ENCODE measurements around the gene BCAS3. TPM values are rescaled to one million over a fixed set of nuclear protein-coding genes. Genes with fewer than 3 reads are reported as not detected.

Gene BCAS3
- total and polyA plus RNA-seq, 4 donors: 11.6 to 47.6 (median 27.4) TPM

- intact Hi-C loops (cut with DNase I): no loop called here
- Histone ChIP-seq H3K4me1 (ENCODE audit: control insufficient read depth in 1 of 2, insufficient read depth in 2 of 2, low read length in 2 of 2) (no peaks in the 10 kb centered on the region), H3K36me3 (ENCODE audit: control insufficient read depth in 1 of 2, insufficient read depth in 2 of 2, low read length in 1 of 2) (no peaks in the 10 kb centered on the region), H3K27ac (ENCODE audit: low read depth in 1 of 2, low read length in 2 of 2) (peak overlapping the region in 1 of 2 donors; percentile 4), H3K27me3 (ENCODE audit: control insufficient read depth in 1 of 2, insufficient read depth in 2 of 2, low read length in 1 of 2) (no peaks in the 10 kb centered on the region), H3K9me3 (ENCODE audit: control insufficient read depth, low read length) (no peaks in the 10 kb centered on the region), H3K4me3 (ENCODE audit: low read length in 2 of 2) (peak overlapping the region; percentile 29 to 60)
- DNase-seq (no peak), ATAC-seq (ENCODE audit: low FRiP score) (no peak)
- WGBS, 2 donors: 5 to 6% methylated on average over 6 of the region's 6 CpGs
Observed at GRCh38 chr17:60678118-60678444, 430 bp downstream of the BCAS3 start.

GRCh38 chr17:60679287-60679686, 1.6 kb downstream of the BCAS3 start:
- no peak overlapping the region for H3K27ac ChIP-seq (ENCODE audit: low read depth in 1 of 2, low read length in 2 of 2)
- ATAC-seq (ENCODE audit: low FRiP score) (no peak), DNase-seq (no peak)
- intact Hi-C loops (cut with DNase I): no loop called here
- H3K4me3 ChIP-seq (ENCODE audit: low read length in 2 of 2): no peak overlapping the region
- H3K36me3 ChIP-seq (ENCODE audit: control insufficient read depth in 1 of 2, insufficient read depth in 2 of 2, low read length in 1 of 2): no peaks in the 10 kb centered on the region
- no peaks in the 10 kb centered on the region for H3K9me3 ChIP-seq (ENCODE audit: control insufficient read depth, low read length)
- WGBS, 2 donors: 77 to 85% methylated on average over 4 of the region's 4 CpGs
- no peaks in the 10 kb centered on the region for H3K27me3 ChIP-seq (ENCODE audit: control insufficient read depth in 1 of 2, insufficient read depth in 2 of 2, low read length in 1 of 2)
- no peaks in the 10 kb centered on the region for H3K4me1 ChIP-seq (ENCODE audit: control insufficient read depth in 1 of 2, insufficient read depth in 2 of 2, low read length in 2 of 2)

- Histone ChIP-seq H3K4me3 (ENCODE audit: low read length in 2 of 2) (no peak overlapping the region), H3K4me1 (ENCODE audit: control insufficient read depth in 1 of 2, insufficient read depth in 2 of 2, low read length in 2 of 2) (no peaks in the 10 kb centered on the region), H3K9me3 (ENCODE audit: control insufficient read depth, low read length) (no peaks in the 10 kb centered on the region), H3K27ac (ENCODE audit: low read depth in 1 of 2, low read length in 2 of 2) (no peak overlapping the region), H3K27me3 (ENCODE audit: control insufficient read depth in 1 of 2, insufficient read depth in 2 of 2, low read length in 1 of 2) (no peaks in the 10 kb centered on the region), H3K36me3 (ENCODE audit: control insufficient read depth in 1 of 2, insufficient read depth in 2 of 2, low read length in 1 of 2) (peaks cover 0 to 5% of the 10 kb centered on the region in 2 donors)
- intact Hi-C loops (cut with DNase I): no loop called here
- DNase-seq (peak in 1 of 2 donors; percentile 25), ATAC-seq (ENCODE audit: low FRiP score) (no peak)
- 94 to 97% methylated on average over 6 of the region's 6 CpGs for WGBS, 2 donors
Observed at GRCh38 chr17:60680754-60681153, 3.1 kb downstream of the BCAS3 start.

GRCh38 chr17:60685437-60685836, 7.8 kb downstream of the BCAS3 start:
- Histone ChIP-seq H3K4me1 (ENCODE audit: control insufficient read depth in 1 of 2, insufficient read depth in 2 of 2, low read length in 2 of 2) (no peaks in the 10 kb centered on the region), H3K9me3 (ENCODE audit: control insufficient read depth, low read length) (no peaks in the 10 kb centered on the region), H3K36me3 (ENCODE audit: control insufficient read depth in 1 of 2, insufficient read depth in 2 of 2, low read length in 1 of 2) (peaks cover 0 to 5% of the 10 kb centered on the region in 2 donors), H3K27me3 (ENCODE audit: control insufficient read depth in 1 of 2, insufficient read depth in 2 of 2, low read length in 1 of 2) (no peaks in the 10 kb centered on the region), H3K27ac (ENCODE audit: low read depth in 1 of 2, low read length in 2 of 2) (no peak overlapping the region), H3K4me3 (ENCODE audit: low read length in 2 of 2) (no peak overlapping the region)
- intact Hi-C loops (cut with DNase I): no loop called here
- DNase-seq (no peak), ATAC-seq (ENCODE audit: low FRiP score) (no peak)
- 92 to 97% methylated on average over 6 to 7 of the region's 7 CpGs for WGBS, 2 donors

GRCh38 chr17:60695960-60696359, 18.3 kb downstream of the BCAS3 start:
- H3K27ac ChIP-seq (ENCODE audit: low read depth in 1 of 2, low read length in 2 of 2): no peak overlapping the region
- no peaks in the 10 kb centered on the region for H3K4me1 ChIP-seq (ENCODE audit: control insufficient read depth in 1 of 2, insufficient read depth in 2 of 2, low read length in 2 of 2)
- intact Hi-C loops (cut with DNase I): no loop called here
- no peak for ATAC-seq (ENCODE audit: low FRiP score)
- H3K27me3 ChIP-seq (ENCODE audit: control insufficient read depth in 1 of 2, insufficient read depth in 2 of 2, low read length in 1 of 2): no peaks in the 10 kb centered on the region
- DNase-seq: no peak
- no peak overlapping the region for H3K4me3 ChIP-seq (ENCODE audit: low read length in 2 of 2)
- peaks cover 0 to 3% of the 10 kb centered on the region in 2 donors for H3K36me3 ChIP-seq (ENCODE audit: control insufficient read depth in 1 of 2, insufficient read depth in 2 of 2, low read length in 1 of 2)
- no peaks in the 10 kb centered on the region for H3K9me3 ChIP-seq (ENCODE audit: control insufficient read depth, low read length)

- ATAC-seq (ENCODE audit: low FRiP score): no peak
- 95 to 98% methylated on average over 3 of the region's 3 CpGs for WGBS, 2 donors
Observed at GRCh38 chr17:60699090-60699489, 21.4 kb downstream of the BCAS3 start.

GRCh38 chr17:60704170-60704569, 26.5 kb downstream of the BCAS3 start:
- 82 to 84% methylated on average over 3 of the region's 3 CpGs for WGBS, 2 donors
- H3K9me3 ChIP-seq (ENCODE audit: control insufficient read depth, low read length): no peaks in the 10 kb centered on the region
- no peak overlapping the region for H3K27ac ChIP-seq (ENCODE audit: low read depth in 1 of 2, low read length in 2 of 2)
- intact Hi-C loops (cut with DNase I): no loop called here
- peaks cover 0 to 3% of the 10 kb centered on the region in 2 donors for H3K36me3 ChIP-seq (ENCODE audit: control insufficient read depth in 1 of 2, insufficient read depth in 2 of 2, low read length in 1 of 2)
- no peaks in the 10 kb centered on the region for H3K27me3 ChIP-seq (ENCODE audit: control insufficient read depth in 1 of 2, insufficient read depth in 2 of 2, low read length in 1 of 2)
- ATAC-seq (ENCODE audit: low FRiP score) (no peak), DNase-seq (no peak)
- H3K4me1 ChIP-seq (ENCODE audit: control insufficient read depth in 1 of 2, insufficient read depth in 2 of 2, low read length in 2 of 2): no peaks in the 10 kb centered on the region
- H3K4me3 ChIP-seq (ENCODE audit: low read length in 2 of 2): no peak overlapping the region

More at GRCh38 chr17:60699090-60699489, 21.4 kb downstream of the BCAS3 start:
- Histone ChIP-seq H3K27ac (ENCODE audit: low read depth in 1 of 2, low read length in 2 of 2) (no peak overlapping the region), H3K4me1 (ENCODE audit: control insufficient read depth in 1 of 2, insufficient read depth in 2 of 2, low read length in 2 of 2) (no peaks in the 10 kb centered on the region), H3K4me3 (ENCODE audit: low read length in 2 of 2) (no peak overlapping the region), H3K36me3 (ENCODE audit: control insufficient read depth in 1 of 2, insufficient read depth in 2 of 2, low read length in 1 of 2) (peaks cover 0 to 3% of the 10 kb centered on the region in 2 donors), H3K9me3 (ENCODE audit: control insufficient read depth, low read length) (no peaks in the 10 kb centered on the region), H3K27me3 (ENCODE audit: control insufficient read depth in 1 of 2, insufficient read depth in 2 of 2, low read length in 1 of 2) (no peaks in the 10 kb centered on the region)
- intact Hi-C loops (cut with DNase I): no loop called here
- no peak for DNase-seq

- H3K27me3 ChIP-seq (ENCODE audit: control insufficient read depth in 1 of 2, insufficient read depth in 2 of 2, low read length in 1 of 2): no peaks in the 10 kb centered on the region
- intact Hi-C loops (cut with DNase I): no loop called here
- ATAC-seq (ENCODE audit: low FRiP score): no peak
Observed at GRCh38 chr17:60712675-60713074, 35.0 kb downstream of the BCAS3 start.

GRCh38 chr17:60713608-60714007, 36.0 kb downstream of the BCAS3 start:
- H3K4me3 ChIP-seq (ENCODE audit: low read length in 2 of 2): no peak overlapping the region
- H3K9me3 ChIP-seq (ENCODE audit: control insufficient read depth, low read length): no peaks in the 10 kb centered on the region
- H3K27ac ChIP-seq (ENCODE audit: low read depth in 1 of 2, low read length in 2 of 2): no peak overlapping the region
- H3K36me3 ChIP-seq (ENCODE audit: control insufficient read depth in 1 of 2, insufficient read depth in 2 of 2, low read length in 1 of 2): no peaks in the 10 kb centered on the region
- no peak for ATAC-seq (ENCODE audit: low FRiP score)
- intact Hi-C loops (cut with DNase I): no loop called here
- H3K4me1 ChIP-seq (ENCODE audit: control insufficient read depth in 1 of 2, insufficient read depth in 2 of 2, low read length in 2 of 2): no peaks in the 10 kb centered on the region
- no peaks in the 10 kb centered on the region for H3K27me3 ChIP-seq (ENCODE audit: control insufficient read depth in 1 of 2, insufficient read depth in 2 of 2, low read length in 1 of 2)
- 95 to 97% methylated on average over 2 of the region's 2 CpGs for WGBS, 2 donors
- no peak for DNase-seq

More at GRCh38 chr17:60712675-60713074, 35.0 kb downstream of the BCAS3 start:
- WGBS, 2 donors: 90 to 97% methylated on average over 2 of the region's 2 CpGs
- Histone ChIP-seq H3K27ac (ENCODE audit: low read depth in 1 of 2, low read length in 2 of 2) (no peak overlapping the region), H3K4me1 (ENCODE audit: control insufficient read depth in 1 of 2, insufficient read depth in 2 of 2, low read length in 2 of 2) (no peaks in the 10 kb centered on the region), H3K4me3 (ENCODE audit: low read length in 2 of 2) (no peak overlapping the region), H3K36me3 (ENCODE audit: control insufficient read depth in 1 of 2, insufficient read depth in 2 of 2, low read length in 1 of 2) (no peaks in the 10 kb centered on the region), H3K9me3 (ENCODE audit: control insufficient read depth, low read length) (no peaks in the 10 kb centered on the region)
- no peak for DNase-seq
